HG03066 (cell line): Measurements from ENCODE around the gene STUM.

Experiments
- ATAC-seq: cut with Tn5 transposase; IDR thresholded peaks from one replicate; pipeline ENCODE4 v1.9.1; 2021; ENCODE audit warnings: low read depth; ENCODE audit not compliant: unreplicated experiment

Gene STUM

DNA sequence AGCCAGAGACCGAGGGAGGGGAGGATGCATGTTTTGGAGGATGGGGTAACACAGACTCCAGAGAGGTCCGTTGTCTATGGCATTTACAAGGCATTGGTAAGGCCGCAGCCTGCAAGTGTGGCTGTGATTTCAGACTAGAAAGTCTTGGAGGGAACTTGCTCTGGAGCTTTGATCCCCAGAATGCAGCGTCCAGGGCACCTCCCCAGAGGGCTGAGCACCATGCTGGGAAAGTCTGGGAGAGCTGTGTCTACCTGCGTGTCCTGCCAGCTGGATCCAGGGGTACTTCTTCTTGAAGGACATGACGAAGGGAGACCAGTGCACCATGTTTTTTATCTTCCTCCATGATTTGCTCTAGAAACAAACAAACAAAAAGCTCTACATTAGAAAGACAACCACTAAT lies 99.9 kb downstream of the STUM start:
- no peak for ATAC-seq

DNA sequence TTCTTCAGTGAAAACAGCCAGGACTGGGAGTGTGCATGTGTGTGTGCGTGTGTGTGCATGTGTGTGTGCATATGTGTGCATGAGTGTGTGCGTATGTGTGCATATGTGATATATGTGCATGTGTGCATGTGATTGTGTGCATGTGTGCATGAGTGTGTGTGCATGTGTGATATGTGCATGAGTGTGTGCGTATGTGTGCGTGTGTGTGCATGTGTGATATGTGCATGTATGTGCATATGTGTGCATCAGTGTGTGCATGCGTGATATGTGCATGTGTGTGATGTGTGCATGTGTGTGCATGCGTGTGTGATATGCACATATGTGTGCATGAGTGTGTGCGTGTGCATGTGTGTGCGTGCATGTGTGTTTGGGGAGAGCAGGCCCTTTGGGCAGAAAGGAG lies 100.7 kb downstream of the STUM start:
- no peak for ATAC-seq

DNA sequence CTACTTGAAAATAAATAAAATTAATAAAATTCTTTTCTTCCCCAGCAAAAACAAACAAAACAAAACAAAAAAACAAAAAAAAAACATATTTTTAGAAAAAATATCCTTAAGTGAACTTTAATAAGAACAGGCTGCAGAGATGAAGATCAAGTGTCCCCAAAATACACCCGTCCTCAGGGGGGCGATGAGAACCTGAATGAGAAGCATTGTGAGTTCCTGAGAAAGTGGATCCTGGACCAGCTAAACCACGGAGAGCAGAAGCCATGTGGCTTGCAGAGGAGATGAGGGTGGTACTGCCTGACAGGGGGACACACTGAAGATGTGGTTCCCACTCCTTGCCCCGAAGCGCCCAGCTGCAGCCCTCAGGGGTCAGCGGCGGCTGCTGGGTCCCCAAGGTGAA lies 101.2 kb downstream of the STUM start:
- no peak for ATAC-seq

DNA sequence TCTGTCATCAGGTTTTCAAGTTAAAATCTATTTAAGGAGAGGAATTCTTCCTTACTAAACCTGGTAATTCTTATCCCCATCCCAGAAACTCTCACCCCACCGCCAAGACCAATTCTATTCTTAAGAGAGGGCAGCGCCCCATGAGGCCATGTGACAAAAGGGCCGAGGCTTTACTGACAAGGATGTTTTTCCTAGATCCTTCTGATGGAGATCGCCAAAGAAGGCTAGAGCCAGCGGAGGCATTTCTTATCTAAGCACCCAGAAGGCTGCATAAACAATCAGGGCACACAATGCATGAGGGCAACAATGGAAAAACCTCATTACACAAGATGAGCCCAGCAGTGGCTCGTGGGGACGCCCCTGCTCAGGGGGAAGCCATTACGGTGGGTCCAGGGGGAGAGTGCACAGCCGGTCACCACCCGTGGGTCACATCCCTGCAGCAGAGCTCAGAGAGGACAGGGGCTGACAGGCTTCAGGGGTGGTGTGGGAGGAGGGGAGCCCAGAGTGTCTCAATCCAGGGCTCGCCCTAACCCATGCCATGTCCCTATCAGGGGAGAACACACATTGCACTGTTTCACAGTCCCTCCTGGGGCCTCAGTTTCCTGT lies 101.8 kb downstream of the STUM start:
- ATAC-seq: no peak

DNA sequence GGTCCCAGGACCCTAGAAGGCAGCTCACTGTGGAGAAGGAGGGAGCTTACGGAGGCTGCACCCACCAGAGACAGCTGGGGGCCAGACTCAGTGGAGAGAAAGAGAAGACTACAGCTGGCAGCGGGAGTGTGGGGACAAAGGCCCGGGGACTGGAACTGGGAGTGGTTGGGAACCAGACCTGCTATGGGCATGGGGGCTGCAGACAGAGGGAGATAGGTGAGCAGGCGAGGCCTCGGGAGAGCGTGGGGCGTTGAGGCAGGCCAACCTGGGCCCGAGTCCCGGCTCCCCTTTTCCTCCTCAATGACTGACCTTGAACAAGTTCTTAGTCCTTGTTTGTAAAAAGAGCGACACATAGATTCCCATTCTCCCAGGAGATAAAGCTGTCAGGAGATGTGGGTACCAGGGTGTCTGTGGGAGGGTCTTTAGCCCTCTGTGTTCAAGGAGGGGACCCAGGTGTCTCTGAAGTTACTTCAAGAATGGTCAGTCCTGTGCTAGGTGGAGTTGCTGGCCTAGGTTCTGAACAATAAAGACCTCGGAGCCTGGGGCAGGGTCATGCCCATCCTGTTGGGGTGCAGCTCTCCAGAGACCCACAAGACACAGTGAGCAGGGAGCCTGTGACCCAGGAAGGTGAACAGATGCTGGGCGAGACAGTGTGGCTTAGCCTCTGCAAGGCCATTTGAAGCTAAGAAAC lies 102.6 kb downstream of the STUM start:
- no peak for ATAC-seq

DNA sequence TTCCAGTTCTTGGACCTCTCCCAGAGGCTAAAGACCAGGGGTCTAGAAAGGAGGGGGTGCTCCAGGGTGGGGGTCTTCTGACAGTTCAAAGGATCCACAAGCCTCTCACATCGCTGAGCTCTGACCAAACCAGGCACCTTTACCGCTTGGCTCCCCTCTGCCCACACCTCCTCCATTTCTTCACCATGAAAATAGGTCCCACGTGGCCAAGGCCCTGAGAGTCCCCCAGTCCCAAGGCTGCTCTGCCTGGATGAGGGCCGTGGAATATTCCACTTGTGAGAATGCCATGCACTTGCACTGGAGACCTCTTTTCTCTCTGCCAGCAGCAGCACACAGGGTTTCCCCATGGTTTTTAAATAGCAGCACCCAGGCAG lies 103.2 kb downstream of the STUM start:
- no peak for ATAC-seq

GRCh38 chr1:226652613-226653012 lies 104.0 kb downstream of the STUM start:
- ATAC-seq: no peak

DNA sequence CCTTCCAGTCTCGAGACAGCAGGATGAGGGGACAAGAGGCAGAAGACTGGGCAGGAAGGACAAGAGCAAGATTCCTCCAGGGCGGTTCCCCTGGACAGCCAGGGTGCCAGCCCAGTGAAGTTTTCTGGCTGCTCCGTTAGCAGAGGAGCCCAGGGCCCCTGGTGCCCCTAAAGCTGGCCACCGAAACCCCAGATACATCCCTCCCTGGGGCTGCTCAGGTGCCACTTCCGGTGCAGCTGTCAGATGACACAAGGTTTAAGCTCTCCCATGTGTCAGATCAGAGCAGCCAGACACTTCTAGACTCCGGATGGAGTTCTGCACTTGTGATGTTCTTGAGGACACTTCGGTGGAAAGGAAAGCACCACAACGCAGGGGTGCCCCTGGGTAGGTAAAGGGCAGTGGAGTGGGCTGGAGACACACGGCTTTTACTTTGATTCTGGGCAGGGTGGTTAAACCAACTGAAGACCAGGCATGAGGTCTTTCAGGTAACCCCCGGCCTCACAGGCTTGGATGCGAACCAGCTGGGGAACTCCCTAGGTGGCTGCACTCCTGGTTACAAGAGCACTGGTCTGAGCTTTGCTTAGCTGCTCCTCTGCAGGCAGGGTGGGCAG lies 104.9 kb downstream of the STUM start:
- peak; percentile 65 for ATAC-seq

DNA sequence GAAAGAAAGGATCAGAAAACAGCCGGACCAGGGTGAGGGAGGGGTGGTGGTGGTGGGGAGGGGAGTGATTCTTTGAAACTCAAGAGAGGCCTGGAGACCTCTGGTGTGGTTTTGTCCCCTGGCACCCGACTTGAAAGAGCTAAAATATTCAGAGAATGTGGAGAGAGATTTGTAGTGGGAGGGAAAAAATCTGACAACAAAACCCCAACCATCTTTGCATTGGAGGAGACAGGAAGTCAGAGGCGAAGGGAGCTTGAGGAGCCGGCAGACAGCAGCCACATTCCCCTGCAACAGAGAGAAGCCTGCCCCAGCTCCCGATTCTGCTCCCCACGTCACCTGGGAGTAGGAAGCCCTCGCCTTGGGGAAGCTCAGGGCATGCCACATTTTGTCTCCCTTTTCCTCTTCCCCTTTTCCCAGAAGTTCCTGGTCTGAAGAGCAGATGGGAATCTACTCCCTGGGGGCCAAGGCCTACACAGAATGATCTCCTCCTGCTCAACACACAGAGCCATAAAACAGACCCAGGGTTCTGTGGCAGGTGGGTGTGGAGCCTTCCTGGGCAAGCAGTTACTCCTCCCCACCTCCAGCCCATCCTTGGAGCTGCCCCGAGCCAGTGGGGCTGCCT lies 105.6 kb downstream of the STUM start:
- peak; percentile 12 for ATAC-seq

DNA sequence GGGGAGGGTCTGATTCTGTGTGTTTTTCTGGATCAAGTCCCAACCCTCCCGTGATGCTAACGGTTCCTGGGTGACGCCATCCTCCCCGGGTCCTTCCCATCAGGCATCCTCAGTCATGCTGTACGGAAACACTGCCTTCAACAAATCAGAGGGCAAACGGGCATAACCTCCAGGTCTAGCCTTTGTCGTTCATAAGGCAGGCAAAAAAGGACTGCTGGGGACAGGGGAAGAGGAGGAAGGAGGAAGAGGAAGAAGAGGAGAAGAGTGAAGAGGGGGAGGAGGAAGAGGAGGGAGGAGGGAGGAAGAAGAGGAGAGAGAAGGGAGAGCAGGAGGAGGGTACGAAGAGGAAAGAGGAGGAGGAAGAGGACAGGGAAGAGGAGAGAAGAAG lies 106.1 kb downstream of the STUM start:
- no peak for ATAC-seq

DNA sequence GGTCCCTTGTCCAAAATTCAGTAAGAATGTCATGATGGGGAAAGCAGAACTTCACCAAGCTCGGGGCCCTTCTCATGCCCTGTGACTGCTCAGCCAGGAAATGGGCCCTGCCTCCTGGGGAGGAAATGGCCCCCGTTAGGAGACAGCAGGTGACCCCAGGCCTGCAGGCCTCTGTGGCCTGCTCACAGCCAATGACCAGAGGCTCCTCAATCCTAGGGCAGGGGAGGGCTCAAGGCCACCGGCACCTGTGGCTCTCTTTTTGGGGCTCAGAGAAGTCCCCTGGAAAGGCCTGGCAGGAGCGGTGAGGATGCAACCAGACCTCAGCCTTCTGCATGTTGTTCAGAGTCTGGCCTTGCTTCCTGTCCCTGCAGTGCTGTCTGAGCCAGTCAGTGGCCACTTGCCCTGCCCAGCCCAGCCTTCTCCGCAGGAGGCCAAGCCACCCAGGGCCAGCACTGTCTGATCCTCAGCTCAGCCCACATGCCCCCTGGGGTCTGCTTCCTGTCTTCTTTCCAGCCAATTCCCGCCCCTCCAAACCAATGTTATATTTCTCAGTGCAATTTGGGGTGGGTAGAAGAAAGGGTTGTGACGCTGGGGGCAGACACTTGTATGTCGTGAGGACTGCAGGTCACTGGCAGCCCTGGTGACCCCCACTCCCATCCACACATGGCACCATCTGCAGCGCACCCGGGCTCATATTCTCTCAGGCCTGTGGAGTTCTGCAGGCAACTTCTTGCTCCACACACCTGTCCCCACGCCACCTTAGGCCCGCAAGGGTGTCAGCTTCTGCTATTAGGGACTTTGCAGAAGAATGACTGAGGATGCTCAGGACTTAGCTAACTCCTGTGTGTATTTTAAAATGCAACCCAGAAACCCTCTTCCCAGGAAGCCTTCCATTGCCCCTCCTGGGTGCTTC lies 106.9 kb downstream of the STUM start:
- ATAC-seq: no peak

GRCh38 chr1:226656201-226656600 lies 107.6 kb downstream of the STUM start:
- no peak for ATAC-seq

- ATAC-seq: no peak
These were observed 108.2 kb downstream of the STUM start for GRCh38 chr1:226656601-226657277.

GRCh38 chr1:226657895-226658545 lies 109.5 kb downstream of the STUM start:
- ATAC-seq: no peak

DNA sequence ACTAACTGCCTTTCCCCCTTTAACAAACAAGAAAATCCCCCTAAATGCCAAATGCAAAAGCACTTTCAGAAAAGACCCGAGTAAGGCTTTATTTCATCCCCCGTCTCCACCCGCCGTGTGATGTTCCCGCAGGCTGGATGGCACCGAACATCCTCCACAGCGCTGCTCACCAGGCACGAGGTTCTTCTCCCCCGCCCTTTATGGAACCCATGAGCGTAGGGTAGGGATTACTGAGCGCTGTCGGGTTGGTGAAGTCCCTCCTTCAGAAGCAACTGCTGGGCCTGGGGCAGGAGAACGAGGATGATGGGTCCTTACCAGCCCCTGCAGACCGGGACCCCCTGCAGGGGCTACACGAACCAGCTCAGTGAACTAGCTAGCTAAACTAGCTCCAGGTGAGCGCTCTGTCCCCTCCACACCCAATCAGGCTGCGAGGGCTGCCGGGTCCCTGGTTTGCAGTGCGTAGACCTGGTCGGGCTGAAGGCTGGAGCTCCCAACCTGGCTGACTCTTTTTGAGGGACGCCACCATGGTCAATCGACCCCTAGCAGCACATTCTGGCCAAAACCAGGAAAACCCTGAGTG lies 110.1 kb downstream of the STUM start:
- no peak for ATAC-seq
